Measurements from ENCODE around the gene ASS1. TPM values are rescaled to one million over a fixed set of nuclear protein-coding genes. Genes with fewer than 3 reads are reported as not detected.
"Not testable (repeated sequence)": the region's sequence is repeated elsewhere in the genome, so short reads cannot be mapped to it uniquely, and the experiment has no call there.

ASS1 gene
- total RNA-seq = not detected

- ATAC-seq = peak; percentile 46 to 61
- H3K36me3 Mint-ChIP-seq = peaks cover 7% of the 10 kb centered on the region
- peaks cover 8 to 15% of the 10 kb centered on the region in 2 donors for H3K27me3 Mint-ChIP-seq
Observed at GRCh38 chr9:130444565-130445221, at the start of gene ASS1. Gene ASS1 (plus strand): TSS chr9:130444961. CDS start chr9:130452229, 7,268 bp downstream.

GRCh38 chr9:130395810-130396435 lies 48.8 kb upstream of the ASS1 start:
- H3K9me3 Mint-ChIP-seq = no peaks in the 10 kb centered on the region
- no peak overlapping the region for H3K27ac Mint-ChIP-seq
- no peaks in the 10 kb centered on the region for H3K36me3 Mint-ChIP-seq
- no peaks in the 10 kb centered on the region for H3K4me1 Mint-ChIP-seq (ENCODE audit: low read depth in 2 of 2)
- ATAC-seq (no peak), DNase-seq (ENCODE audit: low spot score) (no peak)
- no peaks in the 10 kb centered on the region for H3K27me3 Mint-ChIP-seq
- H3K4me3 Mint-ChIP-seq = no peak overlapping the region

More at GRCh38 chr9:130444565-130445221, at the start of gene ASS1:
- DNase-seq (ENCODE audit: low spot score) = no peak
- peaks cover 0 to 3% of the 10 kb centered on the region in 2 donors for H3K4me1 Mint-ChIP-seq (ENCODE audit: low read depth in 2 of 2)
- H3K4me3 Mint-ChIP-seq = peak within 1 kb of the TSS; percentile 50
- H3K9me3 Mint-ChIP-seq = peaks cover 4% of the 10 kb centered on the region
- H3K27ac Mint-ChIP-seq = no peak within 1 kb of the TSS

GRCh38 chr9:130396581-130396980 lies 48.2 kb upstream of the ASS1 start:
- DNase-seq (ENCODE audit: low spot score) (no peak), ATAC-seq (peak in 1 of 2 donors; percentile 8)
- no peaks in the 10 kb centered on the region for H3K36me3 Mint-ChIP-seq
- no peak overlapping the region for H3K4me3 Mint-ChIP-seq
- H3K27ac Mint-ChIP-seq = no peak overlapping the region
- no peaks in the 10 kb centered on the region for H3K27me3 Mint-ChIP-seq
- H3K4me1 Mint-ChIP-seq (ENCODE audit: low read depth in 2 of 2) = no peaks in the 10 kb centered on the region
- H3K9me3 Mint-ChIP-seq = no peaks in the 10 kb centered on the region

- H3K27ac Mint-ChIP-seq = no peak overlapping the region
- no peaks in the 10 kb centered on the region for H3K9me3 Mint-ChIP-seq
- ATAC-seq (no peak), DNase-seq (ENCODE audit: low spot score) (no peak)
- no peaks in the 10 kb centered on the region for H3K4me1 Mint-ChIP-seq (ENCODE audit: low read depth in 2 of 2)
- H3K4me3 Mint-ChIP-seq = no peak overlapping the region
- H3K36me3 Mint-ChIP-seq = no peaks in the 10 kb centered on the region
- peaks cover 0 to 2% of the 10 kb centered on the region in 2 donors for H3K27me3 Mint-ChIP-seq
Observed at GRCh38 chr9:130398487-130399240, 46.1 kb upstream of the ASS1 start.

- DNase-seq (ENCODE audit: low spot score) (no peak), ATAC-seq (no peak)
- no peak overlapping the region for H3K27ac Mint-ChIP-seq
- no peak overlapping the region for H3K4me3 Mint-ChIP-seq
- no peaks in the 10 kb centered on the region for H3K9me3 Mint-ChIP-seq
- H3K36me3 Mint-ChIP-seq = no peaks in the 10 kb centered on the region
- peaks cover 0 to 2% of the 10 kb centered on the region in 2 donors for H3K27me3 Mint-ChIP-seq
- H3K4me1 Mint-ChIP-seq (ENCODE audit: low read depth in 2 of 2) = no peaks in the 10 kb centered on the region
Observed at GRCh38 chr9:130399768-130400167, 45.0 kb upstream of the ASS1 start.

- Mint-ChIP-seq H3K36me3 (no peaks in the 10 kb centered on the region), H3K4me1 (ENCODE audit: low read depth in 2 of 2) (no peaks in the 10 kb centered on the region), H3K9me3 (no peaks in the 10 kb centered on the region), H3K27ac (no peak overlapping the region), H3K4me3 (no peak overlapping the region), H3K27me3 (peaks cover 0 to 2% of the 10 kb centered on the region in 2 donors)
- ATAC-seq (no peak), DNase-seq (ENCODE audit: low spot score) (no peak)
Observed at GRCh38 chr9:130400870-130401269, 43.9 kb upstream of the ASS1 start.

- not testable (repeated sequence) for DNase-seq (ENCODE audit: low spot score); H3K27ac Mint-ChIP-seq; H3K9me3 Mint-ChIP-seq; H3K4me1 Mint-ChIP-seq (ENCODE audit: low read depth in 2 of 2); H3K36me3 Mint-ChIP-seq; H3K27me3 Mint-ChIP-seq; H3K4me3 Mint-ChIP-seq; ATAC-seq
Observed at GRCh38 chr9:130401742-130402141, 43.0 kb upstream of the ASS1 start.

- Mint-ChIP-seq H3K27me3 (peaks cover 0 to 2% of the 10 kb centered on the region in 2 donors), H3K4me3 (no peak overlapping the region), H3K4me1 (ENCODE audit: low read depth in 2 of 2) (no peaks in the 10 kb centered on the region), H3K27ac (no peak overlapping the region), H3K36me3 (no peaks in the 10 kb centered on the region), H3K9me3 (no peaks in the 10 kb centered on the region)
- no peak for ATAC-seq
- no peak for DNase-seq (ENCODE audit: low spot score)
Observed at GRCh38 chr9:130402243-130402642, 42.5 kb upstream of the ASS1 start.

GRCh38 chr9:130402645-130403440 lies 41.9 kb upstream of the ASS1 start:
- H3K4me1 Mint-ChIP-seq (ENCODE audit: low read depth in 2 of 2) = no peaks in the 10 kb centered on the region
- ATAC-seq (no peak), DNase-seq (ENCODE audit: low spot score) (no peak)
- no peaks in the 10 kb centered on the region for H3K36me3 Mint-ChIP-seq
- no peak overlapping the region for H3K27ac Mint-ChIP-seq
- no peak overlapping the region for H3K4me3 Mint-ChIP-seq
- no peaks in the 10 kb centered on the region for H3K9me3 Mint-ChIP-seq
- peaks cover 0 to 2% of the 10 kb centered on the region in 2 donors for H3K27me3 Mint-ChIP-seq

GRCh38 chr9:130405657-130406257 lies 39.0 kb upstream of the ASS1 start:
- Mint-ChIP-seq H3K27me3 (peaks cover 0 to 2% of the 10 kb centered on the region in 2 donors), H3K9me3 (no peaks in the 10 kb centered on the region), H3K4me1 (ENCODE audit: low read depth in 2 of 2) (no peaks in the 10 kb centered on the region), H3K27ac (no peak overlapping the region), H3K4me3 (no peak overlapping the region), H3K36me3 (no peaks in the 10 kb centered on the region)
- ATAC-seq (peak; percentile 3 to 24), DNase-seq (ENCODE audit: low spot score) (no peak)

GRCh38 chr9:130406278-130406895 lies 38.4 kb upstream of the ASS1 start:
- peaks cover 0 to 2% of the 10 kb centered on the region in 2 donors for H3K27me3 Mint-ChIP-seq
- H3K4me3 Mint-ChIP-seq = no peak overlapping the region
- H3K36me3 Mint-ChIP-seq = no peaks in the 10 kb centered on the region
- DNase-seq (ENCODE audit: low spot score) = no peak
- H3K4me1 Mint-ChIP-seq (ENCODE audit: low read depth in 2 of 2) = no peaks in the 10 kb centered on the region
- H3K9me3 Mint-ChIP-seq = no peaks in the 10 kb centered on the region
- H3K27ac Mint-ChIP-seq = no peak overlapping the region
- no peak for ATAC-seq

- H3K36me3 Mint-ChIP-seq = no peaks in the 10 kb centered on the region
- DNase-seq (ENCODE audit: low spot score) = no peak
- H3K27ac Mint-ChIP-seq = no peak overlapping the region
- no peaks in the 10 kb centered on the region for H3K9me3 Mint-ChIP-seq
- peaks cover 1 to 2% of the 10 kb centered on the region in 2 donors for H3K27me3 Mint-ChIP-seq
- no peak for ATAC-seq
- H3K4me3 Mint-ChIP-seq = no peak overlapping the region
- no peaks in the 10 kb centered on the region for H3K4me1 Mint-ChIP-seq (ENCODE audit: low read depth in 2 of 2)
Observed at GRCh38 chr9:130407916-130408663, 36.7 kb upstream of the ASS1 start.
